ENCODE data around the gene CACNA1B. TPM values are rescaled to one million over a fixed set of nuclear protein-coding genes. Genes with fewer than 3 reads are reported as not detected.

Gene CACNA1B
- total and polyA plus RNA-seq, 9 of the 15 experiments (the other 6 are each of a cell fraction or from before 2014, with no cell fraction given): 0.01 to 0.04 TPM; not detected in 7

- TF ChIP-seq SREBF1 (IDR thresholded peaks at IDR 0.05; ENCODE audit: borderline replicate concordance, low read depth, low read length): no peak
Measured at GRCh38 chr9:138053996-138054752, 176.6 kb downstream of the CACNA1B start (continued).

DNA sequence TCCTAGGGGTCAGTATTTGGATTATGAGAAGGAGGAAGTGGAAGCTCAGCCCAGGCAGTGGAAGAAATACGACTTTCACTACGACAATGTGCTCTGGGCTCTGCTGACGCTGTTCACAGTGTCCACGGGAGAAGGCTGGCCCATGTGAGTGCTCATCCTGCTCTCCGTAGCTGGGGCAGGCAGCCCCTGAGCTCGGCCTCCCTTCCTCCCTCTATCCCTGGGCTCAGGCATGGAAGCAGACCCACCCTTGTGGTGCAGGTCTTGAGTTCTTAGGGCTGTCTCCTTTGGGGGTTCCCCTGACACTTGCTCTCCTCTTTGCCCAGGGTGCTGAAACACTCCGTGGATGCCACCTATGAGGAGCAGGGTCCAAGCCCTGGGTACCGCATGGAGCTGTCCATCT is 180.1 kb downstream of the CACNA1B start:
- H2AFZ ChIP-seq (ENCODE audit: low read depth, low read length): no peak overlapping the region
- H3K27me3 ChIP-seq (ENCODE audit: control insufficient read depth in 2 of 2, insufficient read depth in 2 of 2, low read length in 2 of 2): peaks cover 26 to 70% of the 10 kb centered on the region in 2 experiments; a peak in 4 of 5 replicates
- no peak overlapping the region for H3K9ac ChIP-seq (ENCODE audit: insufficient read depth in 1 of 2, low read depth in 2 of 2, low read length in 2 of 2)
- CTCF ChIA-PET (ENCODE audit: low intra/inter-chr PET ratio): no interaction called here
- H3K36me3 ChIP-seq (ENCODE audit: control insufficient read depth, insufficient read depth, low read length): no peaks in the 10 kb centered on the region
- intact Hi-C loops (cut with micrococcal nuclease): no loop called here
- no peak for DNase-seq (ENCODE audit: extremely low read depth in 1 of 4, low spot score in 3 of 4)
- no peaks in the 10 kb centered on the region for H3K79me2 ChIP-seq (ENCODE audit: control insufficient read depth, insufficient read depth, low read length)
- POLR2A ChIA-PET: no interaction called here
- no peak overlapping the region for H3K4me2 ChIP-seq (ENCODE audit: insufficient read depth, low read length)
- H3K9me3 ChIP-seq (replicated peaks; ENCODE audit: control insufficient read depth, insufficient read depth, low read depth, low read length): no peaks in the 10 kb centered on the region
- under 1% methylated on average over 8 of the region's 8 CpGs for WGBS (ENCODE audit: insufficient coverage, low coverage, missing lambda C conversion rate)
- TF ChIP-seq CHCHD3 (CRISPR knock-in tag; IDR thresholded peaks at IDR 0.05): no peak
- TF ChIP-seq SIN3B (IDR thresholded peaks at IDR 0.05; ENCODE audit: low read depth): no peak
- TF ChIP-seq ZNF384 (IDR thresholded peaks at IDR 0.05; ENCODE audit: low read depth, low read length): no peak
- no peaks in the 10 kb centered on the region; the same call in 1 of the 2 replicates for H4K20me1 ChIP-seq (replicated peaks; ENCODE audit: control insufficient read depth, insufficient read depth, low read length)
- no peak overlapping the region for H3K4me3 ChIP-seq
- H3K27ac ChIP-seq (ENCODE audit: extremely low read depth, low read depth, low read length): no peak overlapping the region
- H3K9me1 ChIP-seq (ENCODE audit: control insufficient read depth, insufficient read depth, low read length): no peaks in the 10 kb centered on the region
- BruUV-seq (replicated peaks): no TSS peak
- peaks cover 0 to 15% of the 10 kb centered on the region in 2 experiments; a peak in 3 of 5 replicates for H3K4me1 ChIP-seq (replicated peaks in 1 of 2; ENCODE audit: control insufficient read depth in 2 of 2, insufficient read depth in 2 of 2, low read length in 2 of 2)
- in situ Hi-C loops (cut with MboI): no loop called here
- FAIRE-seq: no peak
- no peak for ATAC-seq
